ENCODE data around the gene PSME4. TPM values are rescaled to one million over a fixed set of nuclear protein-coding genes. Genes with fewer than 3 reads are reported as not detected.

Gene PSME4
- total RNA-seq, 1 donor from 2014 or later: 28.2 TPM

Small RNA genes lying within 50 kb of the gene (small RNA-seq; reads per million reads assigned to genes)
- gene MIR3682: not detected

Other genes starting within 250 kb of the PSME4 start
- 1.6 TPM for gene CHAC2, start 203.2 kb downstream of the PSME4 start, total RNA-seq
- gene ASB3, start 184.0 kb downstream of the PSME4 start, total RNA-seq: 27.7 TPM
- gene ERLEC1, start 183.9 kb downstream of the PSME4 start, total RNA-seq: 44.9 TPM
- gene GPR75, start 111.0 kb downstream of the PSME4 start, total RNA-seq: 1.0 TPM
- 13.0 TPM for gene ACYP2, start 144.6 kb upstream of the PSME4 start, total RNA-seq

Data from skeletal muscle tissue (tissue), 2 donors.